ENCODE measurements around the gene INPPL1. TPM values are rescaled to one million over a fixed set of nuclear protein-coding genes. Genes with fewer than 3 reads are reported as not detected.

The INPPL1 gene
- total and polyA plus RNA-seq, 5 donors = 79.2 to 149 (median 113) TPM

DNA sequence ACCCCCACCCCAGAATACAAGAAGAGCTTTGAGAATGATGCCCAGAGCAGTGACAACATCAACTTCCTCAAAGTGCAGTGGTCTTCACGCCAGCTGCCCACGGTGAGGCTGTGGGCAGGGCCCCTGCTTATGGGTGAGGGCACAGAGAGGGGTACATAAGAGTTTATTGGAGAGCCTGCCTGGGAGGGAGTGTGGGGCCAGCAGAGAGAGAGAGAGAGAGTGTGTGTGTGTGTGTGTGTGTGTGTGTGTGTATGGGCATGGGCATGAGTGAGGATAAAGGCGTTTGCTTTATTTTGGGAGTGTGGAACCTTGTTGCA lies 9.9 kb downstream of the INPPL1 start:
- H3K4me3 ChIP-seq (ENCODE audit: low read length) = no peak overlapping the region
- no peak for DNase-seq
- peaks cover 7% of the 10 kb centered on the region for H3K4me1 ChIP-seq (ENCODE audit: control insufficient read depth, insufficient read depth, low read length)
- H3K9me3 ChIP-seq (ENCODE audit: control insufficient read depth, low read length) = no peaks in the 10 kb centered on the region
- H3K27me3 ChIP-seq (ENCODE audit: control insufficient read depth, insufficient read depth) = no peaks in the 10 kb centered on the region
- ATAC-seq = no peak
- H3K27ac ChIP-seq (ENCODE audit: low read length) = no peak overlapping the region
- intact Hi-C loops (cut with DNase I) = no loop called here
- WGBS = 80% methylated on average over 3 of the region's 3 CpGs

DNA sequence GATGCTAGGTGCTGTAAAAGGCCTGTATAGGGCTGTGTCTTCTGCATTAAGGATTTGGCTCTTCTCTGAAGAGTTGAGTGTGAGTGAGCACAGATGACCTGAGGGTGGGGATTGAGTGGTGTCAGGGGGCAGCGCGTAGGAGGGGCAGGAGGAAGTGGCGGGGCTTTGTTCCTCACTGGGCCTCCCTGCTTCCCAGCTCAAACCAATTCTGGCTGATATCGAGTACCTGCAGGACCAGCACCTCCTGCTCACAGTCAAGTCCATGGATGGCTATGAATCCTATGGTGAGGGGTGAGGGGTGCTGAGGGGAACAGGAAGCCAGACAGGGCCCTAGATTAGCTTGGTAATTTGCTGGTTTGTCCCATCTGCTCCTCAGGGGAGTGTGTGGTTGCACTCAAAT lies 10.4 kb downstream of the INPPL1 start:
- ATAC-seq (no peak), DNase-seq (no peak)
- Histone ChIP-seq H3K27ac (ENCODE audit: low read length) (no peak overlapping the region), H3K9me3 (ENCODE audit: control insufficient read depth, low read length) (no peaks in the 10 kb centered on the region), H3K4me1 (ENCODE audit: control insufficient read depth, insufficient read depth, low read length) (peaks cover 7% of the 10 kb centered on the region), H3K4me3 (ENCODE audit: low read length) (no peak overlapping the region), H3K27me3 (ENCODE audit: control insufficient read depth, insufficient read depth) (no peaks in the 10 kb centered on the region)
- WGBS = 81% methylated on average over 4 of the region's 4 CpGs
- intact Hi-C loops (cut with DNase I) = no loop called here

DNA sequence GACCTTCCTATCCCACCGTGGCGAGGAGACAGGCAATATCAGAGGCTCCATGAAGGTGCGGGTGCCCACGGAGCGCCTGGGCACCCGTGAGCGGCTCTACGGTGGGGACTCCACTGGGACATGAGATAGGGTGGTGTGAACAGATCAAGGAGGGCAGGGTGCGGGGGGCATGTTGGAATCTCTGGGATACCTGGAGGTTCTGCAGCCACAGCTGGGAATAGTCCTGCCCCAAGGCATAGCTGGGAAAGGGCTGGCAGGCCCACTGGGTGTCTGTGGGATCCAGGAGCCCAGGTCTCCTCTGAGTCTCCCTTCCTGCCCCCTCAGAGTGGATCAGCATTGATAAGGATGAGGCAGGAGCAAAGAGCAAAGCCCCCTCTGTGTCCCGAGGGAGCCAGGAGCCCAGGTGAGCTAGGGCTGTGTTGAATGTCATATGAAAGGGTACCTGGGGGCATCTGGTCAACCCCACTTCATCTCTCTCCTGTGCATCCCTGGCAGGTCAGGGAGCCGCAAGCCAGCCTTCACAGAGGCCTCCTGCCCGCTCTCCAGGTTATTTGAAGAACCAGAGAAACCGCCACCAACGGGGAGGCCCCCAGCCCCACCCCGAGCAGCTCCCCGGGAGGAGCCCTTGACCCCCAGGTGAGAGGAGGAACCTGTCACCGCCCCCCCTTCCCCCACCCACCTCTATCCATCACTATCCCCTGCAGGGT lies 10.9 kb downstream of the INPPL1 start:
- H3K4me3 ChIP-seq (ENCODE audit: low read length) = no peak overlapping the region
- H3K27ac ChIP-seq (ENCODE audit: low read length) = no peak overlapping the region
- intact Hi-C loops (cut with DNase I) = no loop called here
- ATAC-seq = no peak
- peaks cover 7% of the 10 kb centered on the region for H3K4me1 ChIP-seq (ENCODE audit: control insufficient read depth, insufficient read depth, low read length)
- WGBS = 88% methylated on average over 17 of the region's 17 CpGs
- no peaks in the 10 kb centered on the region for H3K27me3 ChIP-seq (ENCODE audit: control insufficient read depth, insufficient read depth)
- no peaks in the 10 kb centered on the region for H3K9me3 ChIP-seq (ENCODE audit: control insufficient read depth, low read length)
- DNase-seq = no peak

DNA sequence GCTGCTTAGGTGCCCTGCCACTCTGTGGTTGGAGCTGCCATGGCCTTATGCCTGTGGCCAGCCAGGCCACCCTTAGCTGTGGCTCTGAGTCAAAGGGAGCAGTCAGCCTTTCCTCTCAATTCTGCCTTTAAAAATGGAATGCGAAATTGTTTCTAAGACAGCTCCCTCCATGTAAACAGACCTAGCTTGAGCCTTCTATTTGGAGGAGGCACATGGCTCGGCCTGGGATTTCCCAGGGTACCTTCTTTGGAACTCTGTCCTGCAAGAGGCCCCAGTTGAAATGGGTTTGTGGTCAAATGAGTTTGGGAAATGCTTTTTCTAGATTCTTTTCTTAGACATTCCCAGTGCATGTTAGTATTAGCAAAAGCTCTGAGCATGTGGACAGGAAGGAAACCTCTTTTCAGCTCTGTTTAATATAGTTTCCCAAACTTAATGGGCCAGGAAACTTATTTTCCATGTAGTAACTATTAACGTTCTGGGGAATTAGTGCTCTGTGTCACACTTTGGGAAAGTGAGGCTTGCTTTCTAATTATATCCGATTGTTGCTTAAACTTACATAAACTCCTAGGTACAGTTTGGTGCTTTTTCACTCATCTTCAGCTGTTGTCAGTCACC lies 11.6 kb downstream of the INPPL1 start:
- peaks cover 9% of the 10 kb centered on the region for H3K4me1 ChIP-seq (ENCODE audit: control insufficient read depth, insufficient read depth, low read length)
- no peak overlapping the region for H3K27ac ChIP-seq (ENCODE audit: low read length)
- no peaks in the 10 kb centered on the region for H3K27me3 ChIP-seq (ENCODE audit: control insufficient read depth, insufficient read depth)
- no peaks in the 10 kb centered on the region for H3K9me3 ChIP-seq (ENCODE audit: control insufficient read depth, low read length)
- intact Hi-C loops (cut with DNase I) = no loop called here
- no peak overlapping the region for H3K4me3 ChIP-seq (ENCODE audit: low read length)
- 57% methylated on average over 4 of the region's 4 CpGs for WGBS
- ATAC-seq (no peak), DNase-seq (no peak)

DNA sequence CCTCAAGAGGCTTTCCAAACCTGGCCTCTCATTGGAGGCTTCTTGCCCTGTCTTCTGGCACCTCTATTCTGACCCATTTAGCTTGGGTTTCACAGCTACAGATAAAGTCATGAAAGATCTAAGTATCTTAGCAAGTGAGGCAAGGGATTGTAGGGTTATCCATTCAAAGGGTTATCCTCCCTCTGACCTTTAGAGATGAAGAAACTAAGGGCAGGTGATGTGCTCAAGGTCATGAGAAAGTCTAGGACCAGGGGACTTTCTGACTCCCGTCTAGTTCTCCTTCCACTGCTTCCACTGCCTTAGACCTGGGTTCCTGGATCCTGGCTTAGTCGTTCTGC lies 12.2 kb downstream of the INPPL1 start:
- WGBS = 80% methylated on average over 2 of the region's 2 CpGs
- intact Hi-C loops (cut with DNase I) = no loop called here
- H3K27ac ChIP-seq (ENCODE audit: low read length) = no peak overlapping the region
- no peaks in the 10 kb centered on the region for H3K9me3 ChIP-seq (ENCODE audit: control insufficient read depth, low read length)
- ATAC-seq (no peak), DNase-seq (no peak)
- no peak overlapping the region for H3K4me3 ChIP-seq (ENCODE audit: low read length)
- no peaks in the 10 kb centered on the region for H3K27me3 ChIP-seq (ENCODE audit: control insufficient read depth, insufficient read depth)
- H3K4me1 ChIP-seq (ENCODE audit: control insufficient read depth, insufficient read depth, low read length) = peaks cover 9% of the 10 kb centered on the region

DNA sequence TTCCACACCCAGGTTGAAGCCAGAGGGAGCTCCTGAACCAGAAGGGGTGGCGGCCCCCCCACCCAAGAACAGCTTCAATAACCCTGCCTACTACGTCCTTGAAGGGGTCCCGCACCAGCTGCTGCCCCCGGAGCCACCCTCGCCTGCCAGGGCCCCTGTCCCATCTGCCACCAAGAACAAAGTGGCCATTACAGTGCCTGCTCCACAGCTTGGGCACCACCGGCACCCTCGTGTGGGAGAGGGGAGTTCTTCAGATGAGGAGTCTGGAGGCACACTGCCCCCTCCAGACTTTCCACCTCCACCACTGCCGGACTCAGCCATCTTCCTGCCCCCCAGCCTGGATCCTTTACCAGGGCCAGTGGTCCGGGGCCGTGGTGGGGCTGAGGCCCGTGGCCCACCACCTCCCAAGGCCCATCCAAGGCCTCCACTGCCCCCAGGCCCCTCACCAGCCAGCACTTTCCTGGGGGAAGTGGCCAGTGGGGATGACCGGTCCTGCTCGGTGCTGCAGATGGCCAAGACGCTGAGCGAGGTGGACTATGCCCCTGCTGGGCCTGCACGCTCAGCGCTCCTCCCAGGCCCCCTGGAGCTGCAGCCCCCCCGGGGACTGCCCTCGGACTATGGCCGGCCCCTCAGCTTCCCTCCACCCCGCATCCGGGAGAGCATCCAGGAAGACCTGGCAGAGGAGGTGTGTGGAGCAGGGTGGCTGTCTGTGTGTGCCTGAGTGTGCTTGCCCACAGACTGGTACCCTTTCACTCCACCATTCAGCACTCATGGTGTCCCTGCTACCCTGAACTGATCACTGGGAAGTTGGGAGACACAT lies 12.8 kb downstream of the INPPL1 start:
- no peaks in the 10 kb centered on the region for H3K27me3 ChIP-seq (ENCODE audit: control insufficient read depth, insufficient read depth)
- no peak overlapping the region for H3K4me3 ChIP-seq (ENCODE audit: low read length)
- no peaks in the 10 kb centered on the region for H3K9me3 ChIP-seq (ENCODE audit: control insufficient read depth, low read length)
- ATAC-seq (no peak), DNase-seq (no peak)
- intact Hi-C loops (cut with DNase I) = no loop called here
- H3K27ac ChIP-seq (ENCODE audit: low read length) = no peak overlapping the region
- H3K4me1 ChIP-seq (ENCODE audit: control insufficient read depth, insufficient read depth, low read length) = peaks cover 9% of the 10 kb centered on the region
- 80% methylated on average over 22 of the region's 22 CpGs for WGBS

DNA sequence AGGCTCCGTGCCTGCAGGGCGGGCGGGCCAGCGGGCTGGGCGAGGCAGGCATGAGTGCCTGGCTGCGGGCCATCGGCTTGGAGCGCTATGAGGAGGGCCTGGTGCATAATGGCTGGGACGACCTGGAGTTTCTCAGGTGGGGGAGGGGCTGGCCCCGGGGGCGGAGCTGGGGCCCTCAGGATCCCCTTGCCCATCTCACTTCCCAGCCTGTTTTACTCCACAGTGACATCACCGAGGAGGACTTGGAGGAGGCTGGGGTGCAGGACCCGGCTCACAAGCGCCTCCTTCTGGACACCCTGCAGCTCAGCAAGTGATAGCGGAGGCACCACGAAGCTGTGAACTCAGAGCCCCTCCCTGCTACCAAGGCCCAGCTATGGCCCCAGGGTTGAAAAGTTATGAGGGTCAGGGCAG lies 13.5 kb downstream of the INPPL1 start:
- Histone ChIP-seq H3K4me3 (ENCODE audit: low read length) (no peak overlapping the region), H3K4me1 (ENCODE audit: control insufficient read depth, insufficient read depth, low read length) (peaks cover 9% of the 10 kb centered on the region), H3K27ac (ENCODE audit: low read length) (no peak overlapping the region), H3K9me3 (ENCODE audit: control insufficient read depth, low read length) (no peaks in the 10 kb centered on the region), H3K27me3 (ENCODE audit: control insufficient read depth, insufficient read depth) (no peaks in the 10 kb centered on the region)
- DNase-seq (peak; percentile 51 to 79 (median 77)), ATAC-seq (peak; percentile 12 to 32)
- intact Hi-C loops (cut with DNase I) = no loop called here
- WGBS = 47% methylated on average over 16 of the region's 16 CpGs

DNA sequence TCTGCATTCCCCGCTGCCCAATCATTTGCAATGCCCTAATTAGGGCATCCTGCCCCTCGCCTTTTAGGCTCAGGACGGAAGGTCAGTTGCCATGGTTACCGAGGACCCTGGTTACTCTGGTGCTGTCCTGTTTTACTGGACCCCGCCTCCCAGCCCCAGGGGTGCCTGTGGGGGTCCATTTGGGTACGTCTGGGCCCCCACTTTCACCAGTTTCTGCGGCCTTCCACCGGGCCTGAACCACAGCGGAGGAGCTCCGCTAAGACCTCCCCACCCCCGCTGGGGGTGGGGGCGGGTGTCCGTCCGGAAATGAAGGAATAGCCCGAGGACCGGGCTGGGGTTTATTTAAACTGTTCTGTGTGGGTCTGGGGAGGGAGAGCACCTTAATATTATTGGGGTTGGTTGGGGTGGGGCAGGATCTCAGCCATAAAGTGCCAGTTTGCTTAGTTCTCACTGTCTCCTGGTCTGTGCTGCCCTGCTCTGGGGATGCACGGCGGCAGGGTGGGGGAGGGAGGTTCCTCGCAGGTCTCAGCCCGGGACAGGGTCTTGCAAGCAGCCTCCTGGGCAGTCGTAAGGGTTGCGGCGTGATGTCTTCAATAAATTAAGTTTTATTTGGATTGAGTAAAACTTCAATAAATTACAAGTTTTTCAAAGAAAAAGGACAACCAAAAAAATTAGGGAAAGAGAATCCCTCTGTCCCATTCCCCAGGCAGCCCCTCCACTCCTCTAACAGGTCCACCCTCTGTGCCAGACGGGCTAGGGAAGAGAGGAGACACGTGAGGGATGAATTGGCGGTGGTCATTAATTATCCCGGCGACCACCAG lies 14.1 kb downstream of the INPPL1 start:
- ATAC-seq (peak in 1 of 2 donors; percentile 0), DNase-seq (peak in 2 of 3 donors; percentile 21 to 66)
- H3K9me3 ChIP-seq (ENCODE audit: control insufficient read depth, low read length) = no peaks in the 10 kb centered on the region
- H3K4me1 ChIP-seq (ENCODE audit: control insufficient read depth, insufficient read depth, low read length) = peaks cover 9% of the 10 kb centered on the region
- WGBS = 67% methylated on average over 28 of the region's 28 CpGs
- H3K27me3 ChIP-seq (ENCODE audit: control insufficient read depth, insufficient read depth) = no peaks in the 10 kb centered on the region
- intact Hi-C loops (cut with DNase I) = no loop called here
- no peak overlapping the region for H3K4me3 ChIP-seq (ENCODE audit: low read length)
- no peak overlapping the region for H3K27ac ChIP-seq (ENCODE audit: low read length)

DNA sequence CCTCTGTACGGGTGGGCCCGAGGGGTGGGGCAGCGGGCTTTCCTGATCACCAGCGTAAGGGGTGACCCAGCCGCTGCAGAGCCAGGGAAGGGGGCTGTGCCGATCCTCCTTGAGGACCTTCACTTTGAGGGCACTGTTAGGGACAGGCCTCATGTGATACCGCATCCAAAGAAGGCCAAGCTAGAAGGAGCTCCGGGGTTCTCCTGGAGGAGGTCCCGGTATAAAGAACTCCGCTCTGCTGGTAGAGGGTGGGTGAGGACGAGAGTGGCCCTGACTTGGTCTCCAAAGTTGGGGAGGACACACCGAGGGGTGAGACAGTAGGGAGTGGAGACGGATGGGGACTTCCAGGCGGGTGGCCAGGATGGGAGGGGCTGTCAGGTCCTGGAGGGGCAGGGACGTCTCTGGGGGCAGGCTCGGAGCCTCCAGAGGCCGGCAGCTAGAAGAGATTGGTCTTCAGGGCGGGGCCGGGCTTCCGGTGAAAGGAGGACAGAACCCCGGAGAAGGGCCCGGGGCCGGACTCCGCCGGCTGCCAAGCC lies 14.8 kb downstream of the INPPL1 start:
- Histone ChIP-seq H3K4me1 (ENCODE audit: control insufficient read depth, insufficient read depth, low read length) (peaks cover 9% of the 10 kb centered on the region), H3K27me3 (ENCODE audit: control insufficient read depth, insufficient read depth) (no peaks in the 10 kb centered on the region), H3K9me3 (ENCODE audit: control insufficient read depth, low read length) (no peaks in the 10 kb centered on the region), H3K27ac (ENCODE audit: low read length) (no peak overlapping the region), H3K4me3 (ENCODE audit: low read length) (peak overlapping the region; percentile 44)
- peak; percentile 47 to 50 for ATAC-seq
- intact Hi-C loops (cut with DNase I) = no loop called here
- WGBS = 10% methylated on average over 25 of the region's 25 CpGs
- DNase-seq = peak; percentile 77 to 91 (median 89)

DNA sequence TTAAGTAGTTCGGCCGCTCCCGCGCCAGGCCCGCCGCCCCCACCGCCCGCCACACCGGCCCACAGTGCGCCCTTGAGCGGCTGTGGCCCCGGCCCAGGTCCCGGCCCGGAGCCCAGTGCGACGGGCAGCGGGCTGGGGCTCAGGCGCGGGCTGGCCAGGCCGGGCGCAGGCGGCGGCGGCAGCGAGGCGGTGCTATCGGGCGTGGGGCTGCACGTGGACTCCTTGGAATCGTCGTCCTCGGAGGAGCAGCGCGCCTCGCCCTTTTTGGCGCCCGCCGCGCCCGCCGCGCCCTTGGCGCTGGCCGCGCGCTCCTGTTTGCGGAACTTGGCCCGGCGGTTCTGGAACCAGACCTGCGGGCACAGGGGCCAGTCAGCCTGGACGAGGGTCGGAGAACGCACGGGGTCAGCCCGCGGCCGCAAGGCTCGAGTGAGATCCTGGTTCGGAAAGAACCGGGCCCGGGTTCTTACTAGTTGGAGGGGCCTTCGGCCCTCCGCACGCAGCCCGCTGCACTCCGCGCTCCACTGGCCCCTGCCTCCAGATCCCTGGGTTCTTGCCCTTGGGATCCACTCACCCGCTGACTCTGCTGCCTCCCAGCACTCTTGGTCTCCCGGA lies 15.4 kb downstream of the INPPL1 start:
- 2% methylated on average over 69 of the region's 69 CpGs for WGBS
- no peak overlapping the region for H3K27ac ChIP-seq (ENCODE audit: low read length)
- H3K9me3 ChIP-seq (ENCODE audit: control insufficient read depth, low read length) = no peaks in the 10 kb centered on the region
- H3K27me3 ChIP-seq (ENCODE audit: control insufficient read depth, insufficient read depth) = no peaks in the 10 kb centered on the region
- peaks cover 9% of the 10 kb centered on the region for H3K4me1 ChIP-seq (ENCODE audit: control insufficient read depth, insufficient read depth, low read length)
- peak overlapping the region; percentile 44 for H3K4me3 ChIP-seq (ENCODE audit: low read length)
- ATAC-seq = peak; percentile 64 to 65
- peak; percentile 73 to 91 (median 89) for DNase-seq
- intact Hi-C loops (cut with DNase I) = no loop called here

Data from right cardiac atrium (tissue), 5 donors.